Karpas-422 (cell line): ENCODE data around the gene ASH1L. TPM values are rescaled to one million over a fixed set of nuclear protein-coding genes. Genes with fewer than 3 reads are reported as not detected.
"Not testable (repeated sequence)": the region's sequence is repeated elsewhere in the genome, so short reads cannot be mapped to it uniquely, and the experiment has no call there.

Experiments
- DNase-seq: peaks from one replicate; pipeline ENCODE4 v3.0.0-alpha.2; 2015
- H2AFZ ChIP-seq: fragments of 200-600 bp; sonication (generic); 2 replicates; pipeline ENCODE4 v1.6.1; 2014; ENCODE audit warnings: antibody characterized with exemption, low read length, mixed read lengths
- H3K27ac ChIP-seq: fragments of 200-600 bp; sonication (generic); 2 replicates; pipeline ENCODE4 v1.5.1; 2014; ENCODE audit warnings: mild to moderate bottlenecking, low read length, moderate library complexity
- H3K27me3 ChIP-seq: fragments of 200-600 bp; sonication (generic); 2 replicates; pipeline ENCODE4 v1.6.1; 2014; ENCODE audit warnings: low read length, mixed read lengths
- H3K36me3 ChIP-seq: fragments of 200-600 bp; sonication (generic); 2 replicates; pipeline ENCODE4 v1.6.1; 2014; ENCODE audit warnings: low read length, mixed read lengths; ENCODE audit not compliant: insufficient read depth
- H3K4me1 ChIP-seq: fragments of 200-600 bp; sonication (generic); 2 replicates; pipeline ENCODE4 v1.6.1; 2014; ENCODE audit warnings: mild to moderate bottlenecking, low read length, mixed read lengths
- H3K4me2 ChIP-seq: fragments of 200-600 bp; sonication (generic); 2 replicates; pipeline ENCODE4 v1.6.1; 2014; ENCODE audit warnings: low read length, low read depth, mild to moderate bottlenecking; ENCODE audit not compliant: poor library complexity, severe bottlenecking
- H3K4me3 ChIP-seq: fragments of 200-600 bp; sonication (generic); 2 replicates; pipeline ENCODE4 v1.5.1; 2014; ENCODE audit warnings: mild to moderate bottlenecking, antibody characterized with exemption, low read length, mixed read lengths
- H3K79me2 ChIP-seq: fragments of 200-600 bp; sonication (generic); 2 replicates; pipeline ENCODE4 v1.6.1; 2014; ENCODE audit warnings: mild to moderate bottlenecking, low read length, mixed read lengths
- H3K9ac ChIP-seq: fragments of 200-600 bp; sonication (generic); 2 replicates; pipeline ENCODE4 v1.6.0; 2014; ENCODE audit warnings: low read length
- H3K9me2 ChIP-seq: fragments of 200-600 bp; sonication (generic), shearing (Covaris generic); replicated peaks from 2 replicates; pipeline ENCODE4 v1.6.0; 2014; ENCODE audit warnings: mild to moderate bottlenecking, low read length, moderate library complexity; ENCODE audit not compliant: insufficient read depth
- H3K9me3 ChIP-seq: fragments of 300-700, 200-600 bp; sonication (generic); 2 replicates; pipeline ENCODE4 v1.6.1; 2014; ENCODE audit warnings: low read length, mixed read lengths
- H4K20me1 ChIP-seq: fragments of 200-600 bp; sonication (generic); 2 replicates; pipeline ENCODE4 v1.6.1; 2014; ENCODE audit warnings: mild to moderate bottlenecking, antibody characterized with exemption, low read length, low read depth; ENCODE audit not compliant: insufficient read depth
- total RNA-seq: library from RNA; depleted of rRNA; stranded (reverse); fragments of >200 nt; shearing (Covaris generic); gene quantifications from 2 replicates; pipeline ENCODE4 v1.2.3, GENCODE V29; 2014; ENCODE audit warnings: low replicate concordance

The ASH1L gene
- total RNA-seq, 1 experiment from 2014 or later, result 45.1 TPM

DNA sequence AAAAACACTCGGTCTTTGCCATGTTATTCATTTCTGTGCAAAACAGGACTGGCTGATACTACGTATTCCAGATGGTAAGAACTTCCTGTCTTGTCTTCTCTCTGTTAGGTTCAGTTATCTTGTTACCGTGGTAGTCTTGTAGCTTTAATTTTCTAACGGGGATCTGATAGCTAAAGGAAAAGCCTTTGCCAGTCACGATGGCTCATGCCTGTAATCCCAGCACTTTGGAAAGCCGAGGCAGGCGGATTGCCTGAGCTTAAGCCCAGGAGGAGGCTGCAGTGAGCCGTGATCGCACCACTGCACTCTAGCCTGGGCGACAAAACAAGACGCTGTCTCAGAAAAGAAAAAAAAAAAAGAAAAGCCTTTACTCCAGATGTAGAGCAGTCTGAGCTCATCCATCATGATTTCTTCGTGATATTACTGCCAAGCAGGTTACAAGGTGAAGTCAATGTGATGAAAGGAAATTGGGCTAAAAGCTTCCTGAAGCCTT, 36.3 kb upstream of the ASH1L start:
- H3K27ac ChIP-seq, result no peak overlapping the region
- H3K9ac ChIP-seq, result no peak overlapping the region
- no peaks in the 10 kb centered on the region for H3K9me2 ChIP-seq
- no peaks in the 10 kb centered on the region for H4K20me1 ChIP-seq
- H3K4me3 ChIP-seq, result no peak overlapping the region
- H3K9me3 ChIP-seq, result no peaks in the 10 kb centered on the region
- H3K36me3 ChIP-seq, result no peaks in the 10 kb centered on the region
- H3K4me1 ChIP-seq, result peaks cover 5% of the 10 kb centered on the region
- no peaks in the 10 kb centered on the region for H3K79me2 ChIP-seq
- H3K27me3 ChIP-seq, result no peaks in the 10 kb centered on the region
- H2AFZ ChIP-seq, result peak overlapping the region; percentile 62; the same call in 1 of the 2 replicates
- DNase-seq, result no peak
- H3K4me2 ChIP-seq, result no peak overlapping the region

DNA sequence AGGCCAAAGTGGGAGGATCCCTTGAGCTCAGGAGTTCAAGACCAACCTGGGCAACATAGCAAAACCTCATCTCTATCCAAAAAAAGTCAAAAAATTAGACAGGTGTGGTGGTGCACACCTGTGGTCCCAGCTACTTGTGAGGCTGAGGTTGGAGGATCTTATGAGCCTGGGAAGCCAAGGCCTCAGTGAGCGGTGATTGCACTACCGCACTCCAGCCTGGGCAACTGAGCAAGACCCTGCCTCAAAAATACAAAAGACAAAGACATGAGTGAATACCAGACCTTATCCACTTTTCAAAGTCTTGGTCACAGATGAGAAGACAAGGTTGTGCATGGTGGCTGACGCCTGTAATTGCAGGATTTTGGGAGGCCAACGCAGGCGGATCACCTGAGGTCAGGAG, 34.3 kb upstream of the ASH1L start:
- peaks cover 8% of the 10 kb centered on the region for H3K4me1 ChIP-seq
- H3K9me3 ChIP-seq, result no peaks in the 10 kb centered on the region
- H4K20me1 ChIP-seq, result no peaks in the 10 kb centered on the region
- no peaks in the 10 kb centered on the region for H3K36me3 ChIP-seq
- H3K27me3 ChIP-seq, result no peaks in the 10 kb centered on the region
- no peak overlapping the region for H2AFZ ChIP-seq
- H3K9ac ChIP-seq, result no peak overlapping the region
- no peak overlapping the region for H3K4me2 ChIP-seq
- no peak overlapping the region for H3K4me3 ChIP-seq
- no peaks in the 10 kb centered on the region for H3K79me2 ChIP-seq
- no peaks in the 10 kb centered on the region for H3K9me2 ChIP-seq
- no peak overlapping the region for H3K27ac ChIP-seq
- no peak for DNase-seq

DNA sequence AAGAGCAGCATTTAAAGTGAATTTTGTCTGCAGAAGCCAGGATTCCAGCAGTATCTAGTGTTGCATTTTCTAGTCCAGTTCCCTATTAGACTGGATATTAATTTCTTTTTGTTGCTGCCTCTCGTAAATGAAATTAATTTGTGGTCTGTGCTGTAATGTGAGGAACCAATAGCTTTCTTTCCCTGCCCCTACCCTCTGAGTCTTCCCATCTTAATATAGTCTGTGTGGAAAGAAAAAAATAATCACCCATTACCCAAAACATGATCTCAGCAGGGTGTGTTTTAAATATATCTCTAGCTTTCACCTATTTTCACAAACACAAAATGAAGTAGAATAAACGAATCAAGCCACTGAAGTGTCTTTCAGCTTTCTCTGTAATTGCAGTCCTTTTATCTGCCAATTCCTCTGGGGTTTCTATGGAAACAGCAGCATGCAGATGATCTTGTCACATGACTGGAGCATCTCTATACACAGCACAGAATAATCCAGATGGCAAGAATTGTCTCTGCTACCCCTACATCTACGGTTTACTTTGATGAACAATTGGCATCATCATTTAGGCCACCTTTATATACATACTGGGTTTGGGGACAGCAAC, 33.4 kb upstream of the ASH1L start:
- H3K79me2 ChIP-seq, H3K9me2 ChIP-seq, DNase-seq, H3K4me1 ChIP-seq, H4K20me1 ChIP-seq, H3K4me2 ChIP-seq, H2AFZ ChIP-seq, H3K4me3 ChIP-seq, H3K27me3 ChIP-seq, H3K36me3 ChIP-seq, H3K27ac ChIP-seq, H3K9ac ChIP-seq, H3K9me3 ChIP-seq: not testable (repeated sequence)

DNA sequence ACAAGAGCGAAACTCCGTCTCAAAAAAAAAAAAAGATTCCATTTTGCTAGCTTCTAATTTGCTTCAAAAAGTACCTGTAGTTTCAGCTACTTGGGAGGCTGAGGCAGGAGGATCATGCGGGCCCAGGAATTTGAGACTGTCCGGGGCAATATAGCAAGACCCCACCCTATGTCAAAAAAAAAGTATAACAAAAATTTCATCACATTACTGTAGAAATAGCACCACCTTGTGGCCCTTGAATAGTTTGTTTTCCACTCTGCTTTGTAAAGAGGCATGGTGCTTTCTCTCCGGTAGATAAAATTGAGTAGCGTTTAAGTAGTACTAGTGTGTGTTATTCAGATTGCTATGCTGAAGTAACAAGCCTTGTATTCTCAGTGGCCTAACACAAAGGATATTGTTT, 29.2 kb upstream of the ASH1L start:
- Histone ChIP-seq H3K27me3 (no peaks in the 10 kb centered on the region), H3K9me2 (no peaks in the 10 kb centered on the region), H2AFZ (no peak overlapping the region; the same call in 1 of the 2 replicates), H3K27ac (no peak overlapping the region), H3K4me1 (peaks cover 3% of the 10 kb centered on the region; the same call in 1 of the 2 replicates), H3K79me2 (0 out of 2 replicates have a peak, but pooled peaks cover 3% of the 10 kb centered on the region), H4K20me1 (no peaks in the 10 kb centered on the region), H3K4me3 (no peak overlapping the region), H3K9ac (no peak overlapping the region), H3K36me3 (no peaks in the 10 kb centered on the region), H3K4me2 (no peak overlapping the region), H3K9me3 (no peaks in the 10 kb centered on the region)
- DNase-seq, result peak; percentile 91

DNA sequence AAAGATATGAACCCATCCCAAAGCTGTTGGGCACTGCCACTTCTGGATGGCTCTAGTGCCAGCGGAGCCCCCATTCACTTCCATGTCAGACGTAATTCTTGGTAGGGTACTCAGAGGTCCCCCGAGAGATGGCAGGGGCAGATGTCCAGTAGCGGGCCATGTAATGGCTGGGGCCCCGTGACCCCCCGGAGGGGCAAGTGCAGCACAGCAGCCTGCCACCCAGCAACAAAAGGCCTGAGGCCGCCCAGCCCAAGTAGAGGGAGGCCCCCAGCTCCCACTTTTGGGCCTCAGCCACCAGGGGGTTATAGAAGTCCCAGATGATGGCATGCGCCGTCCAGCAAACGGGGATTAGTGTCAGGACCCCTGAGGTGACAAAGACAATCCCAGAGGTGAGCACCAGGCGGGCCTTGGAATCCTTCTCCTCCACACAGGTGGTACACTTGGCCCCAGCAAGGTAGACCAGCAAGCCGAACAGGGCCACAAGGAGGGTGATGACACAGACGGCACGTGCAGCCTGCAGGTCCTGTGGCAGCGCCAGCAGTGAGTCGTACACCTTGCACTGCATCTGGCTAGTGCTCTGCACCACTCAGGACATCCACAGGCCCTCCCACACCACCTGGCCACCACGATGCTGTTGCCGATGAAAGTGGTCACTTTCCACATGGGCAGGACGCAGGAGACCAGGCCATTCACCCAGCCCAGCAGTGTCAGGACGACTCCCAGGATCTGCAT, 28.1 kb upstream of the ASH1L start:
- H3K36me3 ChIP-seq, H3K27ac ChIP-seq, H3K27me3 ChIP-seq, H3K9me2 ChIP-seq, H3K9me3 ChIP-seq, H3K4me2 ChIP-seq, H3K4me3 ChIP-seq, H4K20me1 ChIP-seq, H3K4me1 ChIP-seq, H3K79me2 ChIP-seq, DNase-seq, H3K9ac ChIP-seq, H2AFZ ChIP-seq: not testable (repeated sequence)

DNA sequence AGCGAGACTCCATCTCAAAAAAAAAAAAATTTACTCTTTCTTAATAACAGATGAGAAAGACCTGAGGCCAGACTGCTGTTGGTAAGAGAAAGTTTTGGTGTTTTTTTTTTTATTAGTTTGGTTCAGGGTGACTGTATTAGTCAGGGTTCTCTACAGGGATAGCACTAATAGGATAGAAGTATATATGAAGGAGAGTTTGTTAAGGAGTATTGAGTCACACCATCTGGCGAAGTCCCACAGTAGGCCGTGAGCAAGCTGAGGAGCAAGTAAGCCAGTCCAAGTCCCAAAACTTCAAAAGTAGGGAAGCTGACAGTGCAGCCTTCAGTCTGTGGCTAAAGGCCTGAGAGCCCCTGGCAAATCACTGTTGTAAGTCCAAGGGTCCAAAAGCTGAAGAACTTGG, 26.7 kb upstream of the ASH1L start:
- H4K20me1 ChIP-seq, H3K27me3 ChIP-seq, H3K4me3 ChIP-seq, H3K9me2 ChIP-seq, H3K27ac ChIP-seq, H2AFZ ChIP-seq, DNase-seq, H3K9ac ChIP-seq, H3K4me2 ChIP-seq, H3K9me3 ChIP-seq, H3K36me3 ChIP-seq: not testable (repeated sequence)
- Histone ChIP-seq H3K79me2 (peaks cover 15% of the 10 kb centered on the region), H3K4me1 (peaks cover 12% of the 10 kb centered on the region)

DNA sequence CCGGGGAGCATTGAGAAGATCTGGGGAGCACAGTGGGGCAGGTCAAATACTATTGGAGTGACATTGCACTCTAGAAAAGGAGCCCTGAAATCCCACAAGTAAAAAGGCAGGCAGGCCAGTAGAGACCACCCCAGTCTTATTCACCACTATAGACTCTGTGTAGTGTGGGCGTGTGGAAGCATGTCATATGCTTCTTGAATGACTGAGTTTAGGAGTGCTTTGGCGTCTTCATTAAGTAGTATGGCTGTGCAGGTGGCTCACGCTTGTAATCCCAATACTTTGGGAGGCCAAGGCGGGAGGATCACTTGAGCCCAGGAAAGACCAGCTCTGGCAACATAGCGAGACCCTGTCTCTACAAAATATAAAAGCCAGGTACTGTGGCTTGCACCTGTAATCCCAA, 21.2 kb upstream of the ASH1L start:
- not testable (repeated sequence) for H3K36me3 ChIP-seq, H3K27me3 ChIP-seq, H3K4me3 ChIP-seq, H3K4me1 ChIP-seq, H3K27ac ChIP-seq, DNase-seq, H3K4me2 ChIP-seq, H4K20me1 ChIP-seq, H2AFZ ChIP-seq, H3K9me3 ChIP-seq, H3K9me2 ChIP-seq, H3K9ac ChIP-seq
- H3K79me2 ChIP-seq, result peaks cover 37% of the 10 kb centered on the region

DNA sequence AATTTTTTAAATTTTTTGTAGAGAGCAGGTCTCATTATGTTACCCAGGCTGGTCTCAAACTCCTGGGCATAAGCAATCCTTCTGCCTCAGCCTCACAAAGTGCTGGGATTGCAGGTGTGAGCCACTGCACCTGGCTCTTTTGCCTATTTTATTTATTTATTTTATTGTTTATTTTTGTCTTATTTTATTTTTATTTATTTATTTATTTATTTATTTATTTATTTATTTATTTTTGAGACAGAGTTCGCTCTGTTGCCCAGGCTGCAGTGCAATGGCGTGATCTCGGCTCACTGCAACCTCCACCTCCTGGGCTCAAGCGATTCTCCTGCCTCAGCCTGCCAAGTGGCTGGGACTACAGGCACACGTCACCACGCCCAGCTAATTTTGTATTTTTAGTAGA, 13.0 kb upstream of the ASH1L start:
- Histone ChIP-seq H3K79me2 (peaks cover 62% of the 10 kb centered on the region), H3K27ac (peak overlapping the region; percentile 45; the same call in 1 of the 2 replicates), H3K4me1 (peaks cover 11% of the 10 kb centered on the region), H3K4me2 (peak overlapping the region; percentile 14)
- H3K9me2 ChIP-seq, H3K9me3 ChIP-seq, H3K9ac ChIP-seq, DNase-seq, H3K4me3 ChIP-seq, H2AFZ ChIP-seq, H4K20me1 ChIP-seq, H3K36me3 ChIP-seq, H3K27me3 ChIP-seq: not testable (repeated sequence)
